ENCODE measurements around the gene HAUS7. TPM values are rescaled to one million over a fixed set of nuclear protein-coding genes. Genes with fewer than 3 reads are reported as not detected.

The HAUS7 gene
- polyA plus RNA-seq, 1 donor (not counting 4 experiments of a cell fraction or from before 2014, with no cell fraction given) = 13.8 TPM

DNA sequence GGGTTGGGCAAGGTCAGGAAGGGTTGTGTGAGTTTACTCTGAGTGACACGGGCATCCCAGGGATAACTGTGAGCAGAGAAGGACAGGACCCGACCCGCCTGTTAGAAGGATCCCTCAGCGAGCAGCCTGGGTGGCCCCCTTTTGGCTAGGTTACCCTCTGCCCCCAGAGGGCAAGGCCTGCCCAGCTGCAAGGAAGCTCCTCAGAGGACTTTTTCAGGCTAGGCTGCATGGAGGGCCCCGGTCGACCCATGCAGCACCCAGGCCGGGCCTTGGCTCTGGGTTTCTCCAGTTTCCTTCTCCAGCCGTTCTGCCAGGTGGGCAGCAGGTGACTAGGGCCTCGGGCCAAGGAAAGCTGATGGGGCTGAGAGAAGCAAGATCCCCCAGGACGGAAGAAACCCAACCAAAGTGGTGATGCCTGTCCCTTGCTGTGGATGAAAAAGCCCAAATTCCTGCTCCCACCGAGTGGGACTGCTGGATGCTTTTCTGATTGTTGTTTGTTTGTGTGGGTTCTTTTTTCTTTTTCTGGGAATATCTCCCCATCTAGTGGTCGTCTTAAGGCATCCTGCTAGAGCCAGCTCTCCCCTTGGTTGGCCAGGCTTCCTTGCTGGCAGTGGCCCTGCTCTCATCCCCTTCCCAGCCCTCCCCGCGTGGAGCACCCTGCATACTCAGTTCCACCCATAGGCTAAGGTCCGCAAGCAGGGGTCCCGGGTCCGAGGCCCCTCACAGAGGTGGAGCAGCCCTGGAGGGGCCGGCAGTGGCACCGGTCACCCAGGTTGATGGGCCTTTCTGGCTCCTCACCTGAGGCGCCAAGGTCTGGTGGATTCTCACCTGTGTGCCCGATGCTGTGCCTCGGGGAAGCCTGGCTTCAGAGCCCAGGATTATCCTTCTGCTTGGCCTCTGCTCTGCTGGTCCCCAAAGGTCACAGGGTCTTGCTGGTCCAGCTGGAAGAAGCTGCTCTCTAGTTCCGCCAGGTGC is 57.3 kb downstream of the HAUS7 start:
- no peak overlapping the region for H3K4me3 ChIP-seq (ENCODE audit: control insufficient read depth in 2 of 3, extremely low read depth in 1 of 3, insufficient read depth in 2 of 3, low read depth in 1 of 3, low read length in 3 of 3)
- no peaks in the 10 kb centered on the region for H3K9me3 ChIP-seq (ENCODE audit: control insufficient read depth, low read depth, low read length)
- H4K20me1 ChIP-seq (ENCODE audit: control insufficient read depth, extremely low read depth, insufficient read depth, low read length) = no peaks in the 10 kb centered on the region
- H3K4me2 ChIP-seq (ENCODE audit: control insufficient read depth, extremely low read depth, insufficient read depth, low read depth, low read length) = no peak overlapping the region
- H3K4me1 ChIP-seq (ENCODE audit: control insufficient read depth, extremely low read depth, insufficient read depth, low read length) = peaks cover 5% of the 10 kb centered on the region
- no peak overlapping the region for H3K9ac ChIP-seq (ENCODE audit: control insufficient read depth, extremely low read depth, insufficient read depth, low read length)
- no peak for TF ChIP-seq EZH2 (IDR thresholded peaks at IDR 0.05; ENCODE audit: low read length)
- TF ChIP-seq, protein P1, sequence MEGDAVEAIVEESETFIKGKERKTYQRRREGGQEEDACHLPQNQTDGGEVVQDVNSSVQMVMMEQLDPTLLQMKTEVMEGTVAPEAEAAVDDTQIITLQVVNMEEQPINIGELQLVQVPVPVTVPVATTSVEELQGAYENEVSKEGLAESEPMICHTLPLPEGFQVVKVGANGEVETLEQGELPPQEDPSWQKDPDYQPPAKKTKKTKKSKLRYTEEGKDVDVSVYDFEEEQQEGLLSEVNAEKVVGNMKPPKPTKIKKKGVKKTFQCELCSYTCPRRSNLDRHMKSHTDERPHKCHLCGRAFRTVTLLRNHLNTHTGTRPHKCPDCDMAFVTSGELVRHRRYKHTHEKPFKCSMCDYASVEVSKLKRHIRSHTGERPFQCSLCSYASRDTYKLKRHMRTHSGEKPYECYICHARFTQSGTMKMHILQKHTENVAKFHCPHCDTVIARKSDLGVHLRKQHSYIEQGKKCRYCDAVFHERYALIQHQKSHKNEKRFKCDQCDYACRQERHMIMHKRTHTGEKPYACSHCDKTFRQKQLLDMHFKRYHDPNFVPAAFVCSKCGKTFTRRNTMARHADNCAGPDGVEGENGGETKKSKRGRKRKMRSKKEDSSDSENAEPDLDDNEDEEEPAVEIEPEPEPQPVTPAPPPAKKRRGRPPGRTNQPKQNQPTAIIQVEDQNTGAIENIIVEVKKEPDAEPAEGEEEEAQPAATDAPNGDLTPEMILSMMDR (optimal IDR thresholded peaks at IDR 0.05 in 1 of 3, IDR thresholded peaks at IDR 0.05 in 1 of 3, conservative IDR thresholded peaks at IDR 0.05 in 1 of 3; ENCODE audit: extremely low read depth in 1 of 3, insufficient read depth in 2 of 3, low read length in 3 of 3) = no peak
- H3K9me1 ChIP-seq (ENCODE audit: control insufficient read depth, extremely low read depth, insufficient read depth, low read length) = no peaks in the 10 kb centered on the region
- H2AFZ ChIP-seq (ENCODE audit: control insufficient read depth, low read length) = no peak overlapping the region
- dilution Hi-C loops (cut with MboI; ENCODE audit: extremely low pct_ligation_motif_present, low sequenced_read_pairs) = no loop called here
- no peak overlapping the region for H3K27ac ChIP-seq (ENCODE audit: control insufficient read depth, insufficient read depth, low read length)
- H3K79me2 ChIP-seq (ENCODE audit: control insufficient read depth, insufficient read depth, low read length) = no peaks in the 10 kb centered on the region
- DNase-seq (ENCODE audit: low read depth, low spot score) = no peak
- no peak for FAIRE-seq
- H3K27me3 ChIP-seq (ENCODE audit: control insufficient read depth, extremely low read depth, insufficient read depth, low read length) = no peaks in the 10 kb centered on the region
- no peaks in the 10 kb centered on the region for H3K36me3 ChIP-seq (ENCODE audit: control insufficient read depth in 2 of 2, extremely low read depth in 1 of 2, insufficient read depth in 2 of 2, low read length in 2 of 2)

GRCh38 chrX:153411988-153412574 is 58.3 kb downstream of the HAUS7 start:
- H2AFZ ChIP-seq (ENCODE audit: control insufficient read depth, low read length) = no peak overlapping the region
- TF ChIP-seq EZH2 (IDR thresholded peaks at IDR 0.05; ENCODE audit: low read length) = no peak
- H4K20me1 ChIP-seq (ENCODE audit: control insufficient read depth, extremely low read depth, insufficient read depth, low read length) = no peaks in the 10 kb centered on the region
- no peaks in the 10 kb centered on the region for H3K9me1 ChIP-seq (ENCODE audit: control insufficient read depth, extremely low read depth, insufficient read depth, low read length)
- H3K9ac ChIP-seq (ENCODE audit: control insufficient read depth, extremely low read depth, insufficient read depth, low read length) = peak overlapping the region; percentile 33
- peak overlapping the region; percentile 44 to 49 (median 49) for H3K4me3 ChIP-seq (ENCODE audit: control insufficient read depth in 2 of 3, extremely low read depth in 1 of 3, insufficient read depth in 2 of 3, low read depth in 1 of 3, low read length in 3 of 3)
- no peaks in the 10 kb centered on the region for H3K36me3 ChIP-seq (ENCODE audit: control insufficient read depth in 2 of 2, extremely low read depth in 1 of 2, insufficient read depth in 2 of 2, low read length in 2 of 2)
- no peak for DNase-seq (ENCODE audit: low read depth, low spot score)
- dilution Hi-C loops (cut with MboI; ENCODE audit: extremely low pct_ligation_motif_present, low sequenced_read_pairs) = no loop called here
- peak overlapping the region; percentile 64 for H3K4me2 ChIP-seq (ENCODE audit: control insufficient read depth, extremely low read depth, insufficient read depth, low read depth, low read length)
- FAIRE-seq = no peak
- H3K27me3 ChIP-seq (ENCODE audit: control insufficient read depth, extremely low read depth, insufficient read depth, low read length) = no peaks in the 10 kb centered on the region
- H3K79me2 ChIP-seq (ENCODE audit: control insufficient read depth, insufficient read depth, low read length) = no peaks in the 10 kb centered on the region
- H3K27ac ChIP-seq (ENCODE audit: control insufficient read depth, insufficient read depth, low read length) = no peak overlapping the region
- H3K4me1 ChIP-seq (ENCODE audit: control insufficient read depth, extremely low read depth, insufficient read depth, low read length) = peaks cover 5% of the 10 kb centered on the region
- no peaks in the 10 kb centered on the region for H3K9me3 ChIP-seq (ENCODE audit: control insufficient read depth, low read depth, low read length)

All from keratinocyte (primary cell).